ENCODE data around the gene PSMA6. TPM values are rescaled to one million over a fixed set of nuclear protein-coding genes. Genes with fewer than 3 reads are reported as not detected.

PSMA6 gene
- total and polyA plus RNA-seq, 10 of the 15 experiments (the other 5 are each of a cell fraction or from before 2014, with no cell fraction given): 267 to 1,363 (median 402) TPM

DNA sequence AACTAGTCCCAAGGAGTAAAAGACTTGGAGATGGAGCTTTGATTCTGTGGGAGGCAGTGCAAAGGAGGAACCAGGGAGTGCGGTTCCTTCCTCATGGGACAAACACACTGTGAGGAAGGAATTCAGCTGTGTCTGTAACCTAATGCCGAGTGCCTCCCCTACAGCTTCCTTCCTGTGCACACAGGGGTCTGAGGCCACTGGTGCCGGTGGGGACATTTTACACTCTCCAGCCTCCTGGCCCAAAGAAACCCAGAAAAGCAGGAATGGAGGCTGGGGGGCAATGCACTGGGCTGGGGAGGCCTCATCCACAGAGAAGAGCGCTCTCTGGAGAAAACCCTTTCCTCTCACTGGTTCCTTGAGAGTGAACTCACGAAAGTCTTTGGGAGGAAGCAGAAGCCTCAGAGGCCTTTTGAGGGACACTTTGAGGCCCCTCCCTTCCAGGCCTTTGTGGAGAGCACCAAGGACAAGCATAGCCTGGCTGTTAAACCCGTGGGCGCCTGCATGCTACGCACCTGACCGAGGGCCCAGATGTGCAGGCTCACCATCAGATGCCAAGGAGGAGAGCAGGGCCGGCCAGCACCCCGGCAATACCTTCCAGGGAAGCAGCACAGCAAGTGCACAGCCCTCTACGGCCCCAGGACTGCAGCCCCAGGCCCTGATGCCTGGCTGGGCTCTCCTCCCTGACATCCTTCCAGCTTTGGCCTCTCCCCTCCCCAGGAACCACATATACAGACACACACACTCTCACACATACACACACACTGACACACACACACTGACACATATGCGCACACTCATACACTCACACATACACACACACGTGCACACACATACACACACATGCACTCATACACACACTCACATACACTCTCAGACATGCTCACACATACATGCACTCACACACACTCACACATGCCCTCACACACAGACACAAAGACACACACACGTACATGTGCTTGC, 60.4 kb downstream of the PSMA6 start:
- no peak overlapping the region for H3K9ac ChIP-seq (ENCODE audit: control insufficient read depth, insufficient read depth, low read length)
- FAIRE-seq: no peak
- TF ChIP-seq, protein P1, sequence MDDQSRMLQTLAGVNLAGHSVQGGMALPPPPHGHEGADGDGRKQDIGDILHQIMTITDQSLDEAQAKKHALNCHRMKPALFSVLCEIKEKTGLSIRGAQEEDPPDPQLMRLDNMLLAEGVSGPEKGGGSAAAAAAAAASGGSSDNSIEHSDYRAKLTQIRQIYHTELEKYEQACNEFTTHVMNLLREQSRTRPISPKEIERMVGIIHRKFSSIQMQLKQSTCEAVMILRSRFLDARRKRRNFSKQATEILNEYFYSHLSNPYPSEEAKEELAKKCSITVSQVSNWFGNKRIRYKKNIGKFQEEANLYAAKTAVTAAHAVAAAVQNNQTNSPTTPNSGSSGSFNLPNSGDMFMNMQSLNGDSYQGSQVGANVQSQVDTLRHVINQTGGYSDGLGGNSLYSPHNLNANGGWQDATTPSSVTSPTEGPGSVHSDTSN (IDR thresholded peaks at IDR 0.05; ENCODE audit: insufficient replicate concordance, low read depth, low read length): peak; percentile 57
- TF ChIP-seq, protein P2, sequence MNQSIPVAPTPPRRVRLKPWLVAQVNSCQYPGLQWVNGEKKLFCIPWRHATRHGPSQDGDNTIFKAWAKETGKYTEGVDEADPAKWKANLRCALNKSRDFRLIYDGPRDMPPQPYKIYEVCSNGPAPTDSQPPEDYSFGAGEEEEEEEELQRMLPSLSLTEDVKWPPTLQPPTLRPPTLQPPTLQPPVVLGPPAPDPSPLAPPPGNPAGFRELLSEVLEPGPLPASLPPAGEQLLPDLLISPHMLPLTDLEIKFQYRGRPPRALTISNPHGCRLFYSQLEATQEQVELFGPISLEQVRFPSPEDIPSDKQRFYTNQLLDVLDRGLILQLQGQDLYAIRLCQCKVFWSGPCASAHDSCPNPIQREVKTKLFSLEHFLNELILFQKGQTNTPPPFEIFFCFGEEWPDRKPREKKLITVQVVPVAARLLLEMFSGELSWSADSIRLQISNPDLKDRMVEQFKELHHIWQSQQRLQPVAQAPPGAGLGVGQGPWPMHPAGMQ (IDR thresholded peaks at IDR 0.05; ENCODE audit: borderline replicate concordance): peak; percentile 51; the same call in 1 of the 2 replicates
- TF ChIP-seq E4F1 (IDR thresholded peaks at IDR 0.05; ENCODE audit: borderline replicate concordance, partially characterized antibody) (peak; percentile 18), JUNB (IDR thresholded peaks at IDR 0.05) (no peak), SRF (IDR thresholded peaks at IDR 0.05; ENCODE audit: low read depth in 2 of 2, low read length in 2 of 2) (peak in 1 of 2 experiments; percentile 65; a peak in 2 of 4 replicates), TCF3 (IDR thresholded peaks at IDR 0.05; ENCODE audit: borderline replicate concordance, insufficient read depth, low read depth, low read length) (peak; percentile 60; the same call in 1 of the 2 replicates), IRF3 (IDR thresholded peaks at IDR 0.05) (no peak), POLR2AphosphoS5 (IDR thresholded peaks at IDR 0.05; ENCODE audit: low read length) (no peak), RB1 (IDR thresholded peaks at IDR 0.05; ENCODE audit: borderline replicate concordance) (no peak), FOXK2 (IDR thresholded peaks at IDR 0.05) (peak; percentile 20; the same call in 1 of the 2 replicates), ZNF207 (IDR thresholded peaks at IDR 0.05; ENCODE audit: borderline replicate concordance) (no peak), PAX5 (IDR thresholded peaks at IDR 0.05; ENCODE audit: borderline replicate concordance, low read depth, low read length) (no peak), GATAD2B (conservative IDR thresholded peaks at IDR 0.05; ENCODE audit: low read depth) (no peak)
- TF ChIP-seq, protein P3, sequence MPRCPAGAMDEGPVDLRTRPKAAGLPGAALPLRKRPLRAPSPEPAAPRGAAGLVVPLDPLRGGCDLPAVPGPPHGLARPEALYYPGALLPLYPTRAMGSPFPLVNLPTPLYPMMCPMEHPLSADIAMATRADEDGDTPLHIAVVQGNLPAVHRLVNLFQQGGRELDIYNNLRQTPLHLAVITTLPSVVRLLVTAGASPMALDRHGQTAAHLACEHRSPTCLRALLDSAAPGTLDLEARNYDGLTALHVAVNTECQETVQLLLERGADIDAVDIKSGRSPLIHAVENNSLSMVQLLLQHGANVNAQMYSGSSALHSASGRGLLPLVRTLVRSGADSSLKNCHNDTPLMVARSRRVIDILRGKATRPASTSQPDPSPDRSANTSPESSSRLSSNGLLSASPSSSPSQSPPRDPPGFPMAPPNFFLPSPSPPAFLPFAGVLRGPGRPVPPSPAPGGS (IDR thresholded peaks at IDR 0.05; ENCODE audit: borderline replicate concordance, insufficient read depth, low read depth, low read length, poor library complexity, severe bottlenecking): peak; percentile 98

More for the DNA sequence above, 60.4 kb downstream of the PSMA6 start:
- no TSS peak for BruUV-seq (replicated peaks)
- Histone ChIP-seq H2AFZ (ENCODE audit: control insufficient read depth, low read depth, low read length) (peak overlapping the region; percentile 67), H3K4me1 (ENCODE audit: control insufficient read depth, insufficient read depth, low read length) (peaks cover 11% of the 10 kb centered on the region), H3K36me3 (ENCODE audit: control insufficient read depth in 2 of 2, insufficient read depth in 2 of 2, low read length in 1 of 2) (no peaks in the 10 kb centered on the region), H3K27ac (ENCODE audit: control insufficient read depth, insufficient read depth) (no peak overlapping the region), H3K79me2 (ENCODE audit: control insufficient read depth, insufficient read depth, low read length) (no peaks in the 10 kb centered on the region), H3K4me2 (ENCODE audit: control insufficient read depth, insufficient read depth) (no peak overlapping the region; the same call in 1 of the 2 replicates), H3K4me3 (no peak overlapping the region), H3K27me3 (replicated peaks in 1 of 2; ENCODE audit: control insufficient read depth in 2 of 2, insufficient read depth in 2 of 2, low read length in 1 of 2) (no peaks in the 10 kb centered on the region), H3K9me3 (replicated peaks; ENCODE audit: control insufficient read depth, insufficient read depth, low read length) (no peaks in the 10 kb centered on the region), H4K20me1 (ENCODE audit: control insufficient read depth, insufficient read depth) (no peaks in the 10 kb centered on the region)
- ChIA-PET POLR2A (interaction anchor here (0.9 to 1.9 kb wide), 2 partner anchors 13 to 15 kb away, joined by 3 to 9 read pairs; no protein-coding TSS in a partner anchor), CTCF (no interaction called here), RAD21 (ENCODE audit: unreplicated experiment) (no interaction called here), SMC1A (ENCODE audit: uncharacterized antibody, unreplicated experiment) (interaction anchor here (0.8 to 1.1 kb wide), 2 partner anchors 10 to 13 kb away, joined by 3 to 4 read pairs; no protein-coding TSS in a partner anchor)
- in situ Hi-C loops (cut with MboI): no loop called here
- DNase-seq (ENCODE audit: low read depth, low spot score): no peak
- intact Hi-C loops (cut with micrococcal nuclease; ENCODE audit: unreplicated experiment): no loop called here
- no peak for ATAC-seq
- 66% methylated on average over 15 of the region's 15 CpGs for WGBS (ENCODE audit: insufficient coverage, insufficient replicate concordance, low lambda C conversion rate, missing lambda C conversion rate)

Measured in GM12878 (cell line).